Ishikawa (cell line): ENCODE results near the gene GORAB.

Experiments
- CEBPB ChIP-seq: IDR thresholded peaks from 2 replicates; pipeline ENCODE4 v1.6.1; 2012
- CREB1 ChIP-seq: IDR thresholded peaks from 2 replicates; pipeline ENCODE4 v1.6.1; 2012; ENCODE audit warnings: low read depth
- EP300 ChIP-seq: IDR thresholded peaks from 2 replicates; pipeline ENCODE4 v1.6.1; 2012; ENCODE audit warnings: borderline replicate concordance
- FOXM1 ChIP-seq: IDR thresholded peaks from 2 replicates; pipeline ENCODE4 v1.6.1; 2012; ENCODE audit warnings: low read depth, borderline replicate concordance
- MAX ChIP-seq: IDR thresholded peaks from 2 replicates; pipeline ENCODE4 v1.6.1; 2012
- NFIC ChIP-seq: IDR thresholded peaks from 2 replicates; pipeline ENCODE4 v1.6.1; 2012
- RAD21 ChIP-seq: IDR thresholded peaks from 2 replicates; pipeline ENCODE4 v1.6.1; 2012; ENCODE audit warnings: low read depth
- TAF1 ChIP-seq: IDR thresholded peaks from 2 replicates; pipeline ENCODE4 v1.6.1; 2012; ENCODE audit warnings: low read depth, mild to moderate bottlenecking
- TCF12 ChIP-seq: IDR thresholded peaks from 2 replicates; pipeline ENCODE4 v1.6.1; 2012; ENCODE audit warnings: low read depth
- TEAD4 ChIP-seq: IDR thresholded peaks from 2 replicates; pipeline ENCODE4 v1.6.1; 2012
- YY1 ChIP-seq: IDR thresholded peaks from 2 replicates; pipeline ENCODE4 v1.6.1; 2012; ENCODE audit warnings: low read depth
- TF ChIP-seq, protein P1 (sequence below): IDR thresholded peaks from 2 replicates; pipeline ENCODE4 v1.6.1; 2012; ENCODE audit warnings: low read depth, mild to moderate bottlenecking
- TF ChIP-seq, protein P2 (sequence below): IDR thresholded peaks from 2 replicates; pipeline ENCODE4 v1.6.1; 2012

DNA sequence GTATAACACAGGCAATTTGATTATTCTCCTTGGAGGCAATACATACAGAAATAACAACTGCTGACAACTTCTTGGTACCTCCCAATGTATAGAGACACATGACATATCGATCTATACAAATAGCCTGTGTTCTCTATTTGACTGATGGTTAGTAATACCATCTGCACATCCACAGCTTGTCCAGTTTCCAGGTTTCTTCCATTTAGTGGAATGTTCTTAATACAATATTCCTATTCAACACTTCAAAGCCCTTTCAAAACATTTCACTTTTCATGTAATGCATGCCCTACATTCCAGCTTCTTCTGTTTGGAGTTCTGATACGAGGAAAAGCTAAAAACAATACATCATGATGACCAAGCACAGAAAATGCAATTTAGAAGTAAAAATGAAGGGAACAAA is 37.0 kb upstream of the GORAB start:
- no peak for TF ChIP-seq TEAD4
- TF ChIP-seq RAD21 = no peak
- TF ChIP-seq TAF1 = no peak
- TF ChIP-seq, protein P1, sequence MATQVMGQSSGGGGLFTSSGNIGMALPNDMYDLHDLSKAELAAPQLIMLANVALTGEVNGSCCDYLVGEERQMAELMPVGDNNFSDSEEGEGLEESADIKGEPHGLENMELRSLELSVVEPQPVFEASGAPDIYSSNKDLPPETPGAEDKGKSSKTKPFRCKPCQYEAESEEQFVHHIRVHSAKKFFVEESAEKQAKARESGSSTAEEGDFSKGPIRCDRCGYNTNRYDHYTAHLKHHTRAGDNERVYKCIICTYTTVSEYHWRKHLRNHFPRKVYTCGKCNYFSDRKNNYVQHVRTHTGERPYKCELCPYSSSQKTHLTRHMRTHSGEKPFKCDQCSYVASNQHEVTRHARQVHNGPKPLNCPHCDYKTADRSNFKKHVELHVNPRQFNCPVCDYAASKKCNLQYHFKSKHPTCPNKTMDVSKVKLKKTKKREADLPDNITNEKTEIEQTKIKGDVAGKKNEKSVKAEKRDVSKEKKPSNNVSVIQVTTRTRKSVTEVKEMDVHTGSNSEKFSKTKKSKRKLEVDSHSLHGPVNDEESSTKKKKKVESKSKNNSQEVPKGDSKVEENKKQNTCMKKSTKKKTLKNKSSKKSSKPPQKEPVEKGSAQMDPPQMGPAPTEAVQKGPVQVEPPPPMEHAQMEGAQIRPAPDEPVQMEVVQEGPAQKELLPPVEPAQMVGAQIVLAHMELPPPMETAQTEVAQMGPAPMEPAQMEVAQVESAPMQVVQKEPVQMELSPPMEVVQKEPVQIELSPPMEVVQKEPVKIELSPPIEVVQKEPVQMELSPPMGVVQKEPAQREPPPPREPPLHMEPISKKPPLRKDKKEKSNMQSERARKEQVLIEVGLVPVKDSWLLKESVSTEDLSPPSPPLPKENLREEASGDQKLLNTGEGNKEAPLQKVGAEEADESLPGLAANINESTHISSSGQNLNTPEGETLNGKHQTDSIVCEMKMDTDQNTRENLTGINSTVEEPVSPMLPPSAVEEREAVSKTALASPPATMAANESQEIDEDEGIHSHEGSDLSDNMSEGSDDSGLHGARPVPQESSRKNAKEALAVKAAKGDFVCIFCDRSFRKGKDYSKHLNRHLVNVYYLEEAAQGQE = no peak
- no peak for TF ChIP-seq NFIC
- TF ChIP-seq CREB1 = no peak
- no peak for TF ChIP-seq EP300
- TF ChIP-seq TCF12 = no peak
- TF ChIP-seq YY1 = no peak
- no peak for TF ChIP-seq MAX
- TF ChIP-seq CEBPB = no peak
- TF ChIP-seq, protein P2, sequence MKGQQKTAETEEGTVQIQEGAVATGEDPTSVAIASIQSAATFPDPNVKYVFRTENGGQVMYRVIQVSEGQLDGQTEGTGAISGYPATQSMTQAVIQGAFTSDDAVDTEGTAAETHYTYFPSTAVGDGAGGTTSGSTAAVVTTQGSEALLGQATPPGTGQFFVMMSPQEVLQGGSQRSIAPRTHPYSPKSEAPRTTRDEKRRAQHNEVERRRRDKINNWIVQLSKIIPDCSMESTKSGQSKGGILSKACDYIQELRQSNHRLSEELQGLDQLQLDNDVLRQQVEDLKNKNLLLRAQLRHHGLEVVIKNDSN = no peak
- TF ChIP-seq FOXM1 = no peak
